Adipocyte (in vitro differentiated cells): ENCODE measurements around the gene GRIK4.

Source experiments
- DNase-seq: peaks from one replicate; pipeline ENCODE4 v3.0.0-alpha.2; 2015; ENCODE audit warnings: low read depth
- H3K27me3 ChIP-seq: replicated peaks from 2 replicates; pipeline ENCODE4 v1.7.0; 2013; ENCODE audit warnings: mild to moderate bottlenecking, low read length, moderate library complexity; ENCODE audit not compliant: control insufficient read depth, insufficient read depth
- H3K36me3 ChIP-seq: 2 replicates; pipeline ENCODE4 v1.7.0; 2013; ENCODE audit warnings: low read length, mild to moderate bottlenecking, moderate library complexity; ENCODE audit not compliant: control insufficient read depth, insufficient read depth, severe bottlenecking
- H3K4me1 ChIP-seq: 2 replicates; pipeline ENCODE4 v1.7.0; 2013; ENCODE audit warnings: mild to moderate bottlenecking, low read length, moderate library complexity; ENCODE audit not compliant: control insufficient read depth, insufficient read depth
- H3K4me3 ChIP-seq: 2 replicates; pipeline ENCODE4 v1.7.0; 2013; ENCODE audit warnings: mild to moderate bottlenecking, low read length, moderate library complexity
- H3K9ac ChIP-seq: 2 replicates; pipeline ENCODE4 v1.7.0; 2013; ENCODE audit warnings: mild to moderate bottlenecking, low read length, moderate library complexity
- H3K9me3 ChIP-seq: 2 replicates; pipeline ENCODE4 v1.7.0; 2013; ENCODE audit warnings: mild to moderate bottlenecking, low read length, moderate library complexity; ENCODE audit not compliant: control insufficient read depth

The GRIK4 gene

DNA sequence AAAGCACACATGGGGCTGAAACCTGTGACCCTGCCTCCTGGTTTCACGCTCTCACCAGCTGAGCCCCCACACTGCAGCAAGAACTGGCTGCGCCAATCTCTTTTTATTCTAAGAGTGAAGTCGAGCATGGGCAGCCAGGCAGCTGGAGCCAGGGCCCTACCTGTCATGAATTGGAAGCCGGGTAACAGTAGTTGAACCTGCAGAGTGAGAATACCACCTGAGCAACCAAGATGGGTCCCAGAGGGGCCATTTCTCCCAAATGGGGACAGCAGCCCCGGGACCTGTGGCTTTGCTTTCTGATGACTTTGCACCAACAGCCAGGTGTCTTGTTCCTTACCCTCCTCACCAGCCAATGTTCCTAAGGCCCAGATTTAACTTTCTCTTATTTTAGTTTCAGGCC lies 178.9 kb downstream of the GRIK4 start:
- Histone ChIP-seq H3K9ac (no peak overlapping the region), H3K36me3 (no peaks in the 10 kb centered on the region), H3K4me3 (no peak overlapping the region), H3K9me3 (no peaks in the 10 kb centered on the region), H3K27me3 (peaks cover 34% of the 10 kb centered on the region), H3K4me1 (no peaks in the 10 kb centered on the region)
- no peak for DNase-seq

GRCh38 chr11:120694726-120695125 lies 183.2 kb downstream of the GRIK4 start:
- Histone ChIP-seq H3K9me3 (no peaks in the 10 kb centered on the region), H3K36me3 (no peaks in the 10 kb centered on the region), H3K27me3 (peaks cover 45% of the 10 kb centered on the region), H3K4me3 (no peak overlapping the region), H3K9ac (no peak overlapping the region), H3K4me1 (no peaks in the 10 kb centered on the region)
- no peak for DNase-seq

DNA sequence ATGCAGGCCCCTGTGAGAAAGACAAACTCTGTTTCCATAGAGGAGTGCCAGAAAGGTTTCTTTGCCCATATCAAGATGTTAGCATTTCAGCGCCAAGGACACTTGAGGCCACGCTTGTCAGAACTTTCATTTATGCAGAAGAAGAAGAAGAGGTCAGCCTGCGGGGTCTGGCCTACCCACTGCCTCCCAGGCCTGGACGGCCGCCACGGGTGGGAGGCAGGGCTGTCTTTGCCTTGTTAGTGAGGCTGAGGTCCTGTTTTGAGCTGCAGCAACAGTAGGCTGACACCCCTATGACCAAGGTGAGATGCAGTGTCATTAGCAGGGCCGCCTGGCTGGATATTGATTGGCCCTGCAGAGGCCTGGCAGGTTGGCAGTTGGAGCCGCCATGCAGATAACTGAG lies 183.9 kb downstream of the GRIK4 start:
- Histone ChIP-seq H3K36me3 (no peaks in the 10 kb centered on the region), H3K9ac (no peak overlapping the region), H3K9me3 (no peaks in the 10 kb centered on the region), H3K4me1 (no peaks in the 10 kb centered on the region), H3K4me3 (no peak overlapping the region), H3K27me3 (peaks cover 41% of the 10 kb centered on the region)
- no peak for DNase-seq

DNA sequence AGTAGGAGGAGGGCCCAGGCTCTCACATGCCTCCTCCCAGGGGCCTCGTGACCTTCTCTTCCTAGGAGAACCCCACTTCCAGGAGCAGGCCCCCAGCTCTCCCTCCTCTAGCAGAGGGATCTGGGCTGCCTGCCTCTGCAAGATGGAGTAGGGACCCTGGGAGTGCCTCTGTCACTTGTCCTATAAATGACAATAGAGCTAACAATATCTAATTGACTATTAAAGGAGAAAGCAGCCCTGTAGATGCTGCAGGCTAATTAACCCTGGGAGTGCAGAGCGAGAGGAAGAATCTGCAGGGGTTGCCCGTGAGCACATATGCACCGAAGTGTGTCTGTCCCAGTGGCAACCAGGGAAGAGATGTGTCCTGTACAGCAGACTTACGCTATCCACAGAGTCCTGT lies 184.4 kb downstream of the GRIK4 start:
- Histone ChIP-seq H3K9ac (no peak overlapping the region), H3K27me3 (peaks cover 37% of the 10 kb centered on the region), H3K4me3 (no peak overlapping the region), H3K4me1 (no peaks in the 10 kb centered on the region), H3K36me3 (no peaks in the 10 kb centered on the region), H3K9me3 (no peaks in the 10 kb centered on the region)
- no peak for DNase-seq

DNA sequence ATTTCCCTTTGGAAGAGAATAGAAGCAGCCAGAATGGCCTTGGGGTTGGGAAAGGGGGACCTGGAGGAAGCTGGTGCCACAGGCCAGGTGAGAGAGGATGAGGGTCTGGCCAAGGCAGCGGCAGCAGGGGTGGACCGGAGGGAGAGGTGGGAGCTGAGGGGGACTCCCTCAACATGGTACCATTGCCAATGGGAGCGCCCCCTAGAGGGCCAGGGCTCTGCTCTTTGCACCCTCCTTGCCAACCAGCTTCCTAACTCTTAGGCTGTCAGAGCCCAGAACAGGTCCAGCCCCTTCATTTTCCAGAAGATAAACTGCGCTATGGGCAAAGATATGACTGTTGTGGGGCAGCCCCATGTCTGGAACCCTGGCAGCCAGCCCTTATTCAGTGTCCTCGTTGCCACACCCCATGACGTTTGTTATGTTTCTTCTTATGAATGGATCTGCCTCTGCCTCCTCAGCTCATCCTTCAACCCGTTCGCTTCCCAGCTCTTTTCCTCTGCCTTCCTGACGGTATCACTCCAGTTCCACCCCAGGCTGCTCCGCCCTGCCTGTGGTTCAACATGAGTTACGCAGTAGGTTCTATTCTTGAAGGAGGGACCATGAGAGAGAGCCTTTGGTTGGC lies 185.2 kb downstream of the GRIK4 start:
- no peak overlapping the region for H3K9ac ChIP-seq
- H3K4me1 ChIP-seq, result no peaks in the 10 kb centered on the region
- H3K9me3 ChIP-seq, result no peaks in the 10 kb centered on the region
- peaks cover 30% of the 10 kb centered on the region for H3K27me3 ChIP-seq
- H3K36me3 ChIP-seq, result no peaks in the 10 kb centered on the region
- H3K4me3 ChIP-seq, result no peak overlapping the region
- DNase-seq, result no peak

GRCh38 chr11:120698918-120699317 lies 187.4 kb downstream of the GRIK4 start:
- Histone ChIP-seq H3K4me1 (no peaks in the 10 kb centered on the region), H3K36me3 (no peaks in the 10 kb centered on the region), H3K4me3 (no peak overlapping the region), H3K9ac (no peak overlapping the region), H3K9me3 (no peaks in the 10 kb centered on the region), H3K27me3 (peaks cover 42% of the 10 kb centered on the region)
- DNase-seq, result no peak

DNA sequence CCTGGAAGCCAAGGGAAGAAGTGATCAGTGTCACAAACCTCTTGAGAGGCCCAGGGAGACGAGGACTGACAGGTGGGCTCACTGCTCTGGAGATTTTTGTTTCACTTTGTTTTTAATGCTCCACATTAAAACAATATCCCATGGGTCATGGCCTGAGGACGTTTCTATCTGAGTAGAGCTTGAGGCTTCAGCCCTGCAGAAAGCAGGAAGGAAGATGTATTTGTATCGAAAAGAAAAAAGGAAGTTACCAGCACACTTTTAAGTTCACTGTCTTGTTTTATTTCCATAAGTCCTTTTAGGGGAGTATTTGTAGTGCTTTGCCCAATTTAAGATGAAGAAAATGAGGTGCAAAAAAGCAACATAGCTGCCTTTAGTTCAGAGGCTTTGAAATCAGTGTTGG lies 191.1 kb downstream of the GRIK4 start:
- no peak for DNase-seq
- Histone ChIP-seq H3K27me3 (peaks cover 26% of the 10 kb centered on the region), H3K9me3 (peaks cover 29% of the 10 kb centered on the region), H3K36me3 (no peaks in the 10 kb centered on the region), H3K4me3 (no peak overlapping the region), H3K9ac (no peak overlapping the region), H3K4me1 (no peaks in the 10 kb centered on the region)

DNA sequence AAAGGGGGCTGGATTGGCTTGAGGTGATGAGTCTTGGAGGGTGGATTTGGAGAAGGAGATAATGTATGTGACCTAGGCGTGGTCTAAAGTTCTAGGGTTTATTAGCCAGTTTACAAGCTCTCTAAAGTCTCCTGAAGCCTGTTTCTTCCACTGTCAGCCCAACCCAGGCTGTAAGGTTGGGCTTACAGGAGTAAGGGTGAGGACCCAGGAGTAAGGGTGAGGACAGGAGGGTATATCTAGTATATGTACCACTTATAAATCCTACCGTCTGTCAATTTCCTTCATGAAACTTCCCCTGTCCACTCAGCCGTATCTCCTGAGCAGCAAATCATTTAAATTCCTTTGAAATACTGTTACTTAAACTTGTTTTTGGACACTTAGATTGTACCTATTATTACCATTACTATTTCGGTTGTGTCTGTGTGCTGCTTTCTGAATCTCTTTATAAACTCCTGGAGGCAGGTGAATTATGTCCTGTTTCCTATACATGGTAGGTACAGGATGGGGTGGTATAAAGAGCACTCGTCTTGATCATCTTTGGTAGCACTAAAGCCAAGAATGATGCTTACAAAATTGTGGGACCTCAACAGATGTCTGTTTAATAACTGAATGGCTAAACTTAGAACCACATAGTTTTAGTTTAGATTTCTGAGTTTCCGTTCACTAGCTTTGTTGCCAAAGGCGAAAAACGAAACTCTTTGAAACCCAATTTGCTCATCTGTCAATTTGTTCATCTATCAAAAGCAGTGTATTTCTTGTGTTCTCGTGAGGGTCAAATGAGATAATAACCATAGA lies 192.0 kb downstream of the GRIK4 start:
- peaks cover 22% of the 10 kb centered on the region for H3K27me3 ChIP-seq
- no peaks in the 10 kb centered on the region for H3K36me3 ChIP-seq
- H3K4me3 ChIP-seq, result no peak overlapping the region
- H3K9ac ChIP-seq, result no peak overlapping the region
- H3K4me1 ChIP-seq, result no peaks in the 10 kb centered on the region
- peaks cover 35% of the 10 kb centered on the region for H3K9me3 ChIP-seq
- no peak for DNase-seq

DNA sequence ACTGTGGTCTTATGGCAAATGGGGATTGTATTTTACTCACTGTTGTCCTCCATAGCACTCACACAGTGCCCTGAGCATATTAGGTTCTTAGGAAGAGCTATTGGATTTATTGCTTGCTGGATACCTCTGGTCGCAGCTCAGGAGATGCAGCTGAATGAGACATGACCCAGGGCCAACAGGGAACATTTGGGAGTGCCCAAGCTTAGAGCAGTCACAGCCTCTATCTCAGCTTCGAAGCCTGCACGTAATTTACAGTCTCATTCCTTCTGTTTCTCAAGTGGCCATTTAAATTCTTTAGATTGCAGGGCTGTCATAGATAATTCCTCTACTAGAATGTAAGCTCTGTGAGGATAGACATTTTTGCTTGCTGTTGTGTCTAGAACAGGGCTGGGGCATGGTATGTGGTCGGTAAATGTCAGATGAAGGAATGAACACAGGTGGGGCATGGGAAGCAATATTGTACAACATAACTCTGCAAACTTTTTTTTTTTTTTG lies 192.8 kb downstream of the GRIK4 start:
- Histone ChIP-seq H3K9me3 (peaks cover 35% of the 10 kb centered on the region), H3K36me3 (no peaks in the 10 kb centered on the region), H3K4me1 (no peaks in the 10 kb centered on the region), H3K4me3 (no peak overlapping the region), H3K9ac (no peak overlapping the region), H3K27me3 (peaks cover 15% of the 10 kb centered on the region)
- no peak for DNase-seq

DNA sequence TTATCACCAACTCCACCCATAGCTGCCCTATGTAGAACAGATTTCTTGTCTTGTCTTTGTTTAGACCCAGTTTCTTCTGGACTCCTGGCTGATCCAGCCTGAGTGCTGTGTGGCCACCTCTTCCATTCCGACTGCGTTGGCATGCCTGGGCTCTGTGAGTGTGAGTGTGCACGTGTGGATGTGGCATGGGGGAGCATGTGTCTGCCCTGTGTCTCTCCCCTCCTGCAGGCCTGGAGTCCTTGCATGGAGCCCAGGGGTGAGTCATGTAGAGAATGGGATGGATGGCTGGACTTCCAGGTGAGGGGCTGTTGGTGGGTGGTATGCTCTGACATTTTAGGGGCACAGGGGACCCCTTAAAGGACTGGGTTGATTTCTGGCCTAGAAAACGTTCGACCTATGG lies 194.7 kb downstream of the GRIK4 start:
- no peak overlapping the region for H3K9ac ChIP-seq
- no peak for DNase-seq
- H3K4me1 ChIP-seq, result peaks cover 17% of the 10 kb centered on the region
- peaks cover 35% of the 10 kb centered on the region for H3K9me3 ChIP-seq
- H3K4me3 ChIP-seq, result no peak overlapping the region
- no peaks in the 10 kb centered on the region for H3K36me3 ChIP-seq
- peaks cover 15% of the 10 kb centered on the region for H3K27me3 ChIP-seq

DNA sequence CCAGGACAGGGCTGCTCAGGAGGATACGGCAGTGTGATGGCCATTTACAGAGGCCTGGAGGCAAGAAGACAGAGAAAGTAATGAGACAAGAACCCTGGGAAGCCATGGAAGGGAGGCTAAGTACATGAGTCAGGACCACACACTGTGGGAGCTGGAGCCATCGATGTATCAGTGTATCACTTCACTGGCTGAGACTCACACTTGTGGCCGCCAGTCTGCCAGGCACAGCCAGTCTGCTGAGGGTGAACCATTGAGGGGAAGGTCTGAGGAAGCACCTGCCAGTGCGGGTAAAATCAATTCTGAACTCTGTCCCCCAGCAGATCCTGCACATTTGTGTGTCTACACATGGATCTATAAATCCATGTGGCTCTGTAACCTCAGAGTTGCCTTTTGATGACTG lies 195.6 kb downstream of the GRIK4 start:
- Histone ChIP-seq H3K9ac (no peak overlapping the region), H3K27me3 (peaks cover 14% of the 10 kb centered on the region), H3K4me3 (no peak overlapping the region), H3K9me3 (peaks cover 35% of the 10 kb centered on the region), H3K4me1 (peaks cover 25% of the 10 kb centered on the region), H3K36me3 (no peaks in the 10 kb centered on the region)
- DNase-seq, result no peak
